Kidney glomerular epithelial cell (primary cell): Measurements from ENCODE around the gene TTC28.
"Not testable (repeated sequence)": the region's sequence is repeated elsewhere in the genome, so short reads cannot be mapped to it uniquely, and the experiment has no call there.

ENCODE experiments used
- DNase-seq: peaks from one replicate; lab custom pipeline; 2025; lab: John Stamatoyannopoulos, UW

Gene TTC28

DNA sequence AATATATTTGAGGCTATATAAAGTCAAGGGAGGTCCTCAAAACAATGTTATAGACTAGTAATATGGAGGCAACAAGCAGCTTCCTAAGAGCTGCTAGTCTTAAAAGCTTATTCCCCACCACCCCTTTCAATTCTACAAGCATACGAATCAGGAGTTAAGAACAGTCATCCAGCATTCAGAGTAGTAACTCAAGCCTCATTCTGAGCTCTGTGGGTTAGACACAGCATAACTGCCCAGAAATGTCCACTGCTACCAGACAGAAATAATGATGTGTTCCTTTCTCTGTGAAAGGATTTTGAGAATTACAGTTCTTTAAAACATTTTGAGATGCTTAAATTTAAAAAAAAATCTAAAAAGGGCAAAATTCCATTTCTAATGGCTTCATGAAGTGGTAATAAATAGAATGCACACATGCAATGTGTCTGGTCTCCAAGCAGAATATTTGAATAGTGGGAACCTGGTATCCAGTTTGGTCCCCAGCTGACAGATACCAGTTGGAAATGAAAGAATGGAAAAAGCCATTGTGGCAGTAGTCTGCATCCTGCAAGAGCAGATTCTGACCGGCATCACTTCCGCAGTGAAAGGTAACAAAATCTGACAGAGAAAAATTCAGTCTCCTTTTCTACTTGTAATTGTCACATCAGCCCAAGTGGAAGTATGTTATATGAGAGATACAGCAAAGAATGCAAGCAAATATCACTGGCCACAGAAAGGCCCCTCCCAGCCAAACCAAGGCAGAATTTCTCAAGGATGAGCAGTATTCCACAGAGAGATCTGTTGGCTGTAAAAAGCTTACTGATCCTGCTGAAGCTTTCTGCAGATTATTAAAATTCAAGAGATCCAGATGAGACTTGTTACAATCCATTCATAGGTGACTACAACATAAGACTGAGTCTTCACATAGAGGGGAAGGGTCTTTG is 449.8 kb downstream of the TTC28 start:
- DNase-seq: no peak

DNA sequence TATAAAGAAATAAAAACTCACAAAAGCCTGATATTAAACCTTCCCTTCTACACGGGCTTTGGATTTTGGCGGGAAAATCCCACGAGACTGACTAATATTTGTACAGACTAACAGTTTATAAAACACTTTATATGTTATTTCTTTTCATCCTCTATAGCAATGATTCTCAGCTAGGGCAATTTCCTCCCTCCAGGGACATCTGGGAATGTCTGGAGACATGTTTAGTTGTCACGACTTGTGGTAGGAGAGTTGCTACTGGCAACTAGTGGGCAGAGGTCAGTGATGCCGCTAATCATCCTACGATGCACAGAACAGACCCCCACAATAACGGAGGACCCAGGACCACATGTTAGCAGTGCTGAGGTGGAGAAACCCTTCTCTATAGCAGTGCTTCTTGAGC is 455.8 kb downstream of the TTC28 start:
- DNase-seq: no peak

DNA sequence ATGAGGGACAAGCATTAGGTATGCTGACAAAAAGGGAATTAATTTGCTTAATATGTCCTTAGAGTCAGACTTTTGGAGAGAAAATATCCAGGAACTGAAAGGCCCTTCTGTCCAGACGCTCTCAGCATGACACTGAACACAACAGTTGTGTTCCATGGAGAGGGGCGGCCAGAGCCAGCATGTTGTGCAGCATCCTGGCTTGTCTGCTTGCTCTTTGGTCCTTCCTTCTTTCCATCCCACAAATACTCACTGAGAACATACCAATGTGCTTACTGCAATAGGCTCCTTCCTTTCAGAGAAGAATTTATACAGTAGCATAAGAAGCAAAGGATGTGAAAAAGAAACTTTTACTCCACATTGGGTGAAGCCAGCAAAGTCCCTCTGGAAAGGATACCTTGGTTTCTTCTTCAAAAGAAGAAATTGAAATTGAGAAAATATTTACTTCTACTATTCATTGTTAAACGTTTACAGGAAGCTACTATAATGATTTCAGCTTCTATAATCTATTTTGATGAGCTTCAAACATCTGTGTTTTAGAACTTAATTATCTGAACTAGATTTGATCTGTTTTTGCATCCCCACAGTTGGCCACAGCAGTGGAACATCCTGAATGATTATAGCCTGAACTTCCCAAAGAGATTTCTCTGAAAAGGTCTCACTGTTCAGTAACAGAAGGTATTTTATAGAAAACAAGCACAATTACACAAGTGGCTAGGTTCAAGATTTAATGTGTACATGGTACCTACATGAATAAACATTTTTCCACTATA is 456.5 kb downstream of the TTC28 start:
- no peak for DNase-seq

DNA sequence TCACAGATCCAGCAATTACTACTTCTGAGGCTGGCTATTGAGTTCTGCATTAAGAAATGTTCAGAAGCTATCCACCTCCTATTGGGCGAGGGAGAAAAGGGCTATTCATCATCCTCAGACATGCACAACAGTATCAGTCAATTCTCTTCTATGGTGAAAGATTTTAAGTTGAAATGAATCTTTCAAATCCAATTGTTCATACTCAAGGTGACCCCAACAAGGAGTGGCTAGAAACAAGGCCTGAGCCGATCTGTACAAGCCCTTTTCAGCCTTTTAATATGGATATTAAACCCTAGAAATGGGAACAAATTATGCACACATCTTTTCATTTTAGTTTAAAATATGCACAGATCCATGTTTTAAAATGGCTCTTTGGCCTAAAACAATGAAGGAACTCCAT is 457.1 kb downstream of the TTC28 start:
- no peak for DNase-seq

- no peak for DNase-seq
Measured at GRCh38 chr22:28222052-28222451, 457.6 kb downstream of the TTC28 start.

GRCh38 chr22:28220626-28221363 is 458.8 kb downstream of the TTC28 start:
- DNase-seq: no peak

- DNase-seq: no peak
Measured at GRCh38 chr22:28217277-28217676, 462.4 kb downstream of the TTC28 start.

GRCh38 chr22:28214750-28215149 is 464.9 kb downstream of the TTC28 start:
- DNase-seq: not testable (repeated sequence)

GRCh38 chr22:28209457-28209856 is 470.2 kb downstream of the TTC28 start:
- not testable (repeated sequence) for DNase-seq

- no peak for DNase-seq
Measured at GRCh38 chr22:28208787-28209186, 470.9 kb downstream of the TTC28 start.

DNA sequence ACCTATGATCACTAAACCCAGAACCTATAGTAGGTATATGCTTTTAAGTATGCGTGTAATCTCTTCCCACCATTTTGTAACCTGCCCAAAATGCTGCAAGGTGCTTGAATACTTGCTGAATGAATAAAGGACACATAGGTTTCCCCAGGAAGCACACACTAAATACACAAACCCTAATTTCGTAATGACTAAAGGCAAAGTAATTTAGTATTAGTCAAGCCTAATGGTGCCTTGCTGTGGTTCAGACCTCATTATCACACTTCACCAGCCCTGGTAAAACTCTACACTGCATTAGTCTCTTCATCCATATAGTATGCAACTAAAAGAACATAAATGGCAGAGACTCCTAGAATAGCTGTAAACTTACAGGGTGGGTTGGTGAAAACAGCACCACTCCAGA is 471.6 kb downstream of the TTC28 start:
- no peak for DNase-seq

DNA sequence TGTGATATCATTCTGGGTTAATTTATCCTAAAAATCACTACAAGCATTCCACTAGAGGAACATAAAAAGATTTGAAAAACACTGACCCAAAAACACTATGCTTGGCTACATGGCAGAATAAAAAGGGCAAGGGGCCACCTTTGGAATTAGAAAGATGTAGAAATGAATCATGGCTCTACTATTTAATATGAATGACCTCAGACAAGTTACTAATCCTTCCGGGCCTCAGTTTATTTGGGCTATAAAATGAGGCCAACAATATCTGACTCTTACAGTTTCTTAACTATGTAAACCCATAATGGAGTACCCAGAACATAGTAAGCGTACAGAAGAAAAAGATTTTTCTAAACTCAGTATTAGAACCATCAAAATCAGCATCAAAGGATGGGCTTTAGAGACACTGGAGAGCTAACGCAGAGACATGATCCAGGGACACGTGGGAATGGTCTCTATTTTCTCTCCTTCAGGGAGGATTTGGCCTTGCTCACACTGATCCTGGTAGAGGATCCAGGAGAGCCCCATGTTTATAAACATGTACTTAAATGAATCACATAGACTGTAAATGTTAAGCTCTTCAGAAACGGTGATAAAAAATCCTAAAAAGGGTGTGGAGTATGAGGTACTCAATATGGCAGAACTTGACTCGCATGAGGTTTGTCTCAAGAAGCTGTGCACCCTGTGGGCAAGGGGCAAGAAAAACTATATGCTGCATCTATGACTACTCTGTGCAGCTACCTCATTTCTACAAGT is 472.2 kb downstream of the TTC28 start:
- DNase-seq: no peak

DNA sequence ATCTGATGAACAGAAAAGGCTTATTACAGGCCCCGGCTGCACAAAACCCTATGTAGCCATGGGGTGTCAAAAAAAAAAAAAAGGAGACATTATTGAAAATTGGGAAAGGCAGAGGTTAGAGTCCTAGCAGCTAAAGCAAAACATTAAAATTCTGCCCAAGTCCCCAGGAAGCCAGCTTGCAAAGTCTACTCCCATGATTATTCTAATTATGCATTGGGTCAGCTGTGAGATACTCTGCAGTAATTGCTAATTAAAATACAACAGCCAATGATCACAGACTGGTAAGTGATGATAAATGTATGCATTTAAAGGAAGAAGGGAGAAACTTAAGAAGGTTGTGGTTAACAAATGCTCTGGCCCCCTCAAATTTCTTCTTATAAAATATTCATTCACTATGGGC is 473.7 kb downstream of the TTC28 start:
- no peak for DNase-seq

DNA sequence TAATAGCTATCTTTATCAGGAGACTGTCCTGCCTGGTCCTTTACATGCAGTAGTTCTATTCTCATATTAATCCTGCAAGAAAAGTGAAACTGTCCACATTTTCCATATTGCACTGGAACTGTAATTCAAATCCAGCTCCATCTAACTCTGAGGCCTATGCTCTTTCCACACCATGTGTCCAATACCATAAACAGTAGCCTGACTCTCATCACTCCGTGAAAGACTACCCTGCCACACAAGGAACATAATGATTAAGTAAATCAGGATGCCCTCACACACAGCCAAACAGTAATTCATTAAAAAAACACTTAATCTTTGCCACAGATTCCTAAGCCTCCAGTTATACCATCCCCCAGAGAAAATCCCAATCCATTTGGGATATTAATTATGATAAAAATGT is 475.3 kb downstream of the TTC28 start:
- DNase-seq: no peak

- DNase-seq: no peak
Measured at GRCh38 chr22:28203286-28203685, 476.4 kb downstream of the TTC28 start.

DNA sequence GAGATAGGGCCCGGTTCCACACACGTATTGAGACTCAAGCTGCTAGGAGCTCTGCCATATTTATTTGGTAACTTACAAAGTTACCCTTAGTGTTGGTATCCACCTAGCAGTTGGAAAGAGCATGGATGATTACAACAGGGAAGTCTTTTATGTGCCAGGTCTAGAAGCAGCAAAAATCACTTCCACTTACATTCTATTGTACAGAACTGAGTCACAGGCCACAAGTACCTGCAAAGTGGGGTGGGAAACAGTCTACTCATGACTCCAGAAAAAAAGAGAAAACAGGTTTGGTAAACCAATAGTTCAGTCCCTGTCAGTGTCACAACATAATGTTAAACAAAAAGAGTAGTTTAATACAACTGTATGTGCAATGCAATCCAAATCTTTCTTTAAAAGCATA is 480.9 kb downstream of the TTC28 start:
- no peak for DNase-seq

- DNase-seq: not testable (repeated sequence)
Measured at GRCh38 chr22:28191571-28191970, 488.1 kb downstream of the TTC28 start.

DNA sequence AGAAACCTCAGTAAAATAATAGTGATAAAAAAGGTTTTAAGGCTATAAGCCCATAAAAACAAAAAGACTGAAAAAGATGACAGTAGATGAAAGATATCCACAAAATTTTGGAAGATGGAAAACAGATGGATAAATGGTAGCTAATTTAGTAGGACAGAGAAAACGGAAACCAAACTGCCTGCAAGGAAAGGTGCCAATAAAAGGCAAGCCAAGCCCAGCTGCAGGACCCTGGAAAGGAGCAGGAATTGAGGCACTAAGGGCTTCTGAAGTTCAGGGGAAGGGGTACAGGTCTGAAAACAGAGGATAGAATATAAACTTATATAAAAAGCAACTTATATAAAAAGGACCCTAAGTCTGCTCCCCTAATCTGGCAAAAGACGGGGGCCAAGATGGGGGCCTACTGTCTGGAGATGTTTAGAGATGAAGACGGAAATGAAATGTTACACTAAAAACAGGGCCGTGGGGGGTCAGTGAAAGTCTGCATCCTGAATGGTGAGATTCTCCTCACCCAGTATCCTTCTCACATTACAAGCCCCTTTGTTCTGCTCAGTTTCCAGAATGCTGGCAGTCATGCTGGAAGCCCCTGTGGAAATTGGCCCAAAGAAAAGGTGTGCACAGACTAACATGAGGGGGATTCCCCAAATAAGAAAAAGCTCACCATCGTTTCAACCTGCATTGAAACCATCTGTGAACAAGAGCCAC is 491.3 kb downstream of the TTC28 start:
- no peak for DNase-seq

- DNase-seq: no peak
Measured at GRCh38 chr22:28187612-28188011, 492.0 kb downstream of the TTC28 start.

DNA sequence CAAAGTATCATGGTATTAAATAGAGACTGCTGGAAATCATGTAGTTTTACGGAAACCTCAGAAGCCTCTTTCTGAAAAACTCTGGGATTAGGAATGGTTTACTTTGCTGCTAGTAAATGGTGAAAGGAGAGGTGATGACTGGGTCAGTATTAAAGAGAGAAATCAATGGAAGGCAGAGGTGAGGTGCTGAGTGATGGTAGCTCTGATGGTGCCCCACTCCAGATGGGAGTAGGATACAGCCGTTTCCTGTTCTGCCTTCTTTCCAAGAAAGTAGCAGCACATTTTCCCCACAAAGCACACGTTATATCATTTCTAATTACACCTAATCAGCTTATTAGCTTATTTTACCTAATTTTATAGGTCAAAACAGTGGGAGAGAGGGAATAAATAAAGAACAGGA is 493.0 kb downstream of the TTC28 start:
- DNase-seq: no peak

GRCh38 chr22:28185130-28185529 is 494.5 kb downstream of the TTC28 start:
- no peak for DNase-seq
